ENCODE results near the gene STK25.

DNA sequence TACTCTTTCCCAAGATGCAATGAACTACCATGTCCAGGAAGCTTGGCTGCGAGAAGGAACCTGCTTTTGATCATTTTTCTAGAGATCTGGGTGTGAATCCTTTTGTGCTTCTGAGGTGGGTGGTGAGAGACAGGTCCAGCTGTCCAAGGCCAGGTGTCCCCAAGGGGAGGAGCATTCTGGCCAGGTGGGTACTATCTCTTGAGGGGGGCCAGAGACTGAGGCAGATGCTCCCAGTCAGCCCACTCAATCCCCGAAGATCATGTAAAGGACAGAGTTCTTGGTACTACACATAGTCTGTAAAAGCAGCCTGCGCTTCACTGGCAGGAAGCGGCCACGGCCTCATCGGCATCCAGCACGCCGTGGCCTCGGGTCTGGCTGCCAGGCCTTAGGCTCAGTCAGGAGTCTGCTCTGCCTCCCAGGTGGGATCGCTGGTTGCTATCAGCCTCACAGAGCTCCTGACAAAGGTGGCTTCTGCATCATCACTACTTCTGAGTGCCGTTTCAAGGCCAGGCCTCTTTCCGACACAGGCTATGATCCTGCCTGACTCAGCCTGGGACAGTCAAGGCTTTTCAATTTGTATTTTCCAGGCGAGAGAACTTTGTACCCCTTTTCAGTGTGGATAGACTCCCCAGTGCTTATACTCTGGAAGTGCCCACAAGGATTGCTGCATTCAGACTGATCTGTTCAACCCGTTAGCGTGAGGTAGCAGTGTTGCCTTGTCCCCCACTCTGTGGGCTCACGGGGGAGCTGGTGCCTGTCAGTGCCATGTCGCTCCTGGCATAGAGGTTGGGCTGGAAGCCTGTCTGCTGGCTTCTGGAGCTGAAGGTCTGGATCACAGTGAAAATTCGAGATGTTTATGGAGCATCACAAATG is 29.1 kb downstream of the STK25 start:
- no peak for TF ChIP-seq EZH2phosphoT487 (IDR thresholded peaks at IDR 0.05; ENCODE audit: low read depth)
- TF ChIP-seq, protein P1, sequence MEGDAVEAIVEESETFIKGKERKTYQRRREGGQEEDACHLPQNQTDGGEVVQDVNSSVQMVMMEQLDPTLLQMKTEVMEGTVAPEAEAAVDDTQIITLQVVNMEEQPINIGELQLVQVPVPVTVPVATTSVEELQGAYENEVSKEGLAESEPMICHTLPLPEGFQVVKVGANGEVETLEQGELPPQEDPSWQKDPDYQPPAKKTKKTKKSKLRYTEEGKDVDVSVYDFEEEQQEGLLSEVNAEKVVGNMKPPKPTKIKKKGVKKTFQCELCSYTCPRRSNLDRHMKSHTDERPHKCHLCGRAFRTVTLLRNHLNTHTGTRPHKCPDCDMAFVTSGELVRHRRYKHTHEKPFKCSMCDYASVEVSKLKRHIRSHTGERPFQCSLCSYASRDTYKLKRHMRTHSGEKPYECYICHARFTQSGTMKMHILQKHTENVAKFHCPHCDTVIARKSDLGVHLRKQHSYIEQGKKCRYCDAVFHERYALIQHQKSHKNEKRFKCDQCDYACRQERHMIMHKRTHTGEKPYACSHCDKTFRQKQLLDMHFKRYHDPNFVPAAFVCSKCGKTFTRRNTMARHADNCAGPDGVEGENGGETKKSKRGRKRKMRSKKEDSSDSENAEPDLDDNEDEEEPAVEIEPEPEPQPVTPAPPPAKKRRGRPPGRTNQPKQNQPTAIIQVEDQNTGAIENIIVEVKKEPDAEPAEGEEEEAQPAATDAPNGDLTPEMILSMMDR (IDR thresholded peaks at IDR 0.05; ENCODE audit: low read depth, low read length), result no peak
